Pulmonary artery endothelial cell (primary cell): ENCODE measurements around the gene NDUFV3. TPM values are rescaled to one million over a fixed set of nuclear protein-coding genes. Genes with fewer than 3 reads are reported as not detected.
"Not testable (repeated sequence)": the region's sequence is repeated elsewhere in the genome, so short reads cannot be mapped to it uniquely, and the experiment has no call there.

Experiments
- DNase-seq: peaks from one replicate; pipeline ENCODE4 v3.0.0-alpha.2; 2011; ENCODE audit warnings: low read depth, low spot score
- total RNA-seq: library from RNA; depleted of rRNA; stranded (reverse); fragments of >200 nt; gene quantifications from 2 replicates; pipeline ENCODE4 v1.2.3, GENCODE V29; 2014

Gene NDUFV3
- total RNA-seq, 1 donor from 2014 or later, result 49.1 TPM

DNA sequence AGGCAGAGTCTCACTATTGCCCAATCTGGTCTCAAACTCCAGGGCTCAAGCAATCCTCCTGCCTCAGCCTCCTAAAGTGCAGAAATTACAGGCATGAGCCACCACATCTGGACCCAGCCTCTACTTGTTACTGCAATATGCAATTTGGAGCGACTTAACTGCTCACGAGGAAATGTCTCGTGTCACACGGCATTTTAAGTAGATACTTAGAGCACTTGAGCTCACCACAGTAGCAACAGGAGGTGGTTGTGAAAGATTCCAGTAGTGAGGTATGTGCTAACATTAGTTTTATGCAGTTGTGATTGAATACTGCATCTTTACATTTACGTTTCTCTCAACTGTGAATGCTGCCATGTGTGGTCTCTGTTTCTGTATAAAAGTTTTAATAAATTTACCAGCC lies 5.8 kb upstream of the NDUFV3 start:
- no peak for DNase-seq

DNA sequence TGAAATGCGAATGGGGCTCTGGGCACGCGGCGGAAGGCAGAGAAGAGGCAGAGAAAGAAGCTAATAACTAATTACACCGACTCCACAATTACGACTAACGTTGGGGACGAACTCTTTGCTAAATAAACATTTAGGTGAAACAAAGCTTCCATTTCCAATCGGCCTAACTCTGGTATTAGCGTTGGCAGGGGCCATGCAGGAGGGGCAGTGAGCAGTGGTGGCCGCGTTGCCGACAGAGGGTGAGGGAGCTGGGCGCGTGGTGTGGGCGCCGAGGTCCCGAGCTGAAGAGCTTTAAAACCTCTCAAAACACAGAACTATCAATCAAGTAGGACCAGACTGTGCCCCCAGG lies 553 bp upstream of the NDUFV3 start:
- no peak for DNase-seq

GRCh38 chr21:42900446-42900845 lies 7.3 kb downstream of the NDUFV3 start:
- no peak for DNase-seq

- DNase-seq, result no peak
Measured at GRCh38 chr21:42903817-42904216, 10.7 kb downstream of the NDUFV3 start.

DNA sequence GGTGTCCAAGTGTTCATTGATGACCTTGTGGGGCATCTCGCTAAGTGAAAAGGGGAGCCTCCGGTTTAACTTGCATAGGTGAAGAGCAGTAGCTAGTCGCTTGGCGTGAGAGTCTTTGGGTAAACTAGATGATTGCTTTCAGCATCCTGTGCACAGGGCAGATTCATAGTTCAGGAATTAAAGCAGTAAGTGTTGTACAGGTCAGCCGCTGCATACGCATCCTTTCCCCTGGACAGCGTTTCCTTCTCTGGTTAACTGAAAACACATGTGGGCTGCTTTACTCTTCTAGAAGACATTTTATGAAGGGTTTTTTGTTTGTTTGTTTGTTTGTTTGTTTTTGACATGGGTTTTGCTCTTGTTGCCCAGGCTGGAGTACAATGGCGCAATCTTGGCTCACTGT lies 12.1 kb downstream of the NDUFV3 start:
- no peak for DNase-seq

GRCh38 chr21:42906233-42906632 lies 13.1 kb downstream of the NDUFV3 start:
- no peak for DNase-seq

- not testable (repeated sequence) for DNase-seq
Measured at GRCh38 chr21:42908484-42908883, 15.4 kb downstream of the NDUFV3 start.

GRCh38 chr21:42911920-42912319 lies 18.8 kb downstream of the NDUFV3 start:
- DNase-seq, result not testable (repeated sequence)

- no peak for DNase-seq
Measured at GRCh38 chr21:42913476-42913875, 20.4 kb downstream of the NDUFV3 start.

DNA sequence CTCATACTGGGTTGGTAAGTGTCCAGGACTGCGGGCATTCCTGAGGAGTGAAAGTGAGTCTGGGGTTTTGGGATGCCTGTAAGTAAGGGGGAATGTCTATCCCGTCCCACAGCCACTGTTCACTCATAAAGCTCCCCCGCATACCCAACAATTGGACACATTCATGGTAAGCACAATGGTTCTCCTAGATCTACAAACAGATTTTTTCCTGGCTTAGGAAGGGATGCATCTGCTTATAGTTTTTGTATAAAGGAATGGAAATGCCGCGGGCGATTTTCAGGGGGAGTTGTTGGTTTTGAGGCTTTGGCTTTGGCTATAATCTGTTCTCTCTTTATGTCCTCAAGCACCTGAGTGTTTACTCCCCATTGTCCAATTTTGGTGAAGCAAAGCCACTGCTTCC lies 25.2 kb downstream of the NDUFV3 start:
- no peak for DNase-seq

- DNase-seq, result no peak
Measured at GRCh38 chr21:42921927-42922326, 28.8 kb downstream of the NDUFV3 start.

DNA sequence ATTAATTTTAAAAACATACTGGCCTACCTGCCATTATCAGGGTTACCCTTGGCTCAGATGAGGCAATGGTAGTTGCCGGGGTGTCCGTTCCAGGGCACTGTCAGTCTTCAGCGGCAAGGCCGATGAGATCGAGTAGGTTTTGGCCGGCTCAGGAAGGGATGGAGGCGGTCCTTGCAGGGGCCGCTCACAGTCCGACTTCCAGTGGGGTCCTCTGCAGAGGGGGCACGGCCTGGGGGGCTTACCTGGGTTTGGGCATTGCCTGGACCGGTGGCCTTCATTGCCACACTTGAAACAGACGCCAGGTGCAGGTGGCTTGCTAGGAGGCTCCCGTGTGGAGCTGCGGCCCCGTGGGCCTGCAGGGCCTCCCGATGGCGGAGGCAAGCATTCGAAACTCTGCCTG lies 29.8 kb downstream of the NDUFV3 start:
- no peak for DNase-seq

DNA sequence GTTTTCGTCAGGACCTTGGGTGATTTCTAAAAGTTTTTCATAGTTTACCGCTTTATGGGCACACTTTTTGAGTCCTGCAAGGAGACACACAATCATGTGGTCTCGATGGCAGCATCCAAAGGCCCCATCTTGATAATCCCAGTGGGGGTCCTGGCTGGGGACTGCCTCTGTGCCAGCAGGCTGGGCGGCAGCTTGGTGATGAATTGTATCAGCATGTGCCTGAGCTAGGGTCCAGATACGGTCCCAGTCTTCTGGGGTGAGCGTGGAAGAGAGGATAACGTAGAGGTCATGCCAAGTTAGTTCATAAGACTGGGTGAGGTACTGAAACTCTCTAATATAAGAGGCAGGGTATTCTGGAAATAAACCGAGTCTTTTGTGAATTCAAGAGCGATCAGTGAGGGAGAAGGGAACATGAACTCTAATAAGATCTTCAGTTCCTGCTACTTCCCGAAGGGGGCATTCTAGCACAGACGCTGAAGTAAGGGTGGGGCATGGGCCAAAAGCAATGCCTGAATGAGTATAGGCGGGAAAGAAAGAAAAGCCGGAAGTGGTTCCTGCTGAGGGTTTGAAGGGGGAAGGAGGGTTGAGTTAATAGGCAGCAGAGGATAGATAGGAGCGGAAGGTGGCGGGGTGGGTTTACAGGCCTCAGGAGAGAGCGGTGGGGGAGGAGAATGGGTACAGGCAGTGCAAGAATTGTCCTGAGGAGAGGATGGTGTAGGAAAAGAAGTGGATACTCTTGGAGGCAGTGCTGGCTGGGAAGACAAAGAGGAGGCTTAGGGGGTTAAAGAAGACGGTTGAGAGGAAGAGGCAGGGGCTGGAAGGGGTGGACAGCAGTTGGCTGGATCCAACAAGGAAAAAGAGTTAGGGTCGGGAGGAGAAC lies 30.7 kb downstream of the NDUFV3 start:
- peak; percentile 36 for DNase-seq

DNA sequence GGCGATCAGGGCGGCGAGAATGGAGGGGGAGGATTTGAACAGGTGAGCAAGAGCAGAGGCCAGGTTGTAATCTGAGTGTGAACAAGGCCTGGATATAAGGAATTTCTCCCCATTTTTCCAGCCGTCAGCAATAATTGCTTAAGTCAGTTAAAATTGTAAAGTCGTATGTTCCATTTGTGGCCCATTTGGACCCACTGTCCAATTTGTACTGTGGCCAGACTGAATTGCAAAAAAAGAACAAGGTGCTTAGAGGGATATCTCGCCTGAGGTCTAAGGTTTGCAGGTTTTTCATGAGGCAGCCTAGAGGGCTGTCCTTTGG lies 31.3 kb downstream of the NDUFV3 start:
- DNase-seq, result no peak

GRCh38 chr21:42925114-42925926 lies 32.2 kb downstream of the NDUFV3 start, which contains the start of gene ERVH48-1:
TSS of gene ERVH48-1 (minus strand) at chr21:42925630. CDS start at chr21:42919006, 6,624 bp downstream.
- no peak for DNase-seq

- not testable (repeated sequence) for DNase-seq
Measured at GRCh38 chr21:42927474-42928200, 34.5 kb downstream of the NDUFV3 start.

DNA sequence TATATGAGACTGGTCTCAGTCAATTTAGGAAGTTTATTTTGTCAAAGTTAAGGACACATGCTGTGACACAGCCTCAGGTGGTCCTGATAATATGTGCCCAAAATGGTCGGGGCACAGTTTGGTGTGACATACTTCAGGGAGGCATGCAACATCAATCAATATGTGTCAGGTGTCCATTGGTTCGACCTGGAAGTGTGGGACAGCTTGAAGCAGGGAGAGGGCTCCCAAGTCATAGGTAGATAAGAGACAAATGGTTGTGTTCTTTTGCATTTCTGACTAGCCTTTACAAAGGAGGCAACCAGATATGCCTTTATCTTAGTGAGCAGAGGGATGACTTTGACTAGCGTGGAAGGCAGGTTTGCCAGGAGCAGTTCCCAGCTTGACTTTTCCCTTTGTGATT lies 36.9 kb downstream of the NDUFV3 start:
- DNase-seq, result no peak

GRCh38 chr21:42931560-42932235 lies 38.6 kb downstream of the NDUFV3 start:
- no peak for DNase-seq

DNA sequence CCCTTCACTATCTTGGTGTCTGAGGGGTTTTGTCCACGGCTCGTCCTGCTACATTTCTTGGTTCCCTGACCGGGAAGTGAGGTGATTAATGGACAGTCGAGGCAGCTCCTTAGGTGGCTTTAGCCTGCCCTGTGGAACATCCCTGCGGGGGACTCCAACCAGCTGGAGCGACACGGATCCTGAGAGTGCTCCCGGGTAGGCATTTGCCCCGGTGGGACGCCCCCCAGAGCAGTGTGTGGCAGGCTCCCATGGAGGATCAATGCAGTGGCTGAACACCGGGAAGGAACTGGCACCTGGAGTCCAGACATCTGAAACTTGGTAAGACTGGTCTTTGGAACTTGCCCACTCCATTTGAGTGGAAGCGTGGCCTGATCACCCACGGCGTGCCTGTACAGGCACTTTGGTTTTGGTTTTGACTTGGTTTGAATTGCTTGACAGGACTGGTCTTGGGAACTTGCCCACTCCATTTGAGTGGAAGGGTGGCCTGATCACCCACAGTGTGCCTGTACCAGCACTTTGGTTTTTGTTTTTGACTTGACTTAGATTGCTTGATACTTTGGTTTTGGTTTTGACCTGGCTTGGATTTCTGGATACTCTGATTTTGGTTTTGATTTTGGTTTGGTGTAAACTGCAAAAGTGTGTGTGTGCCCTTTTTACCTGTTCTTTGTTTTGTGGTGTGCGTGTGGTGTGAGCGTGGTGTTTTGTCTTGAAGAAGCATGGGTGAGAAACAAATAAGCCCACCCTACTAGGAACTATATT lies 39.4 kb downstream of the NDUFV3 start:
- DNase-seq, result not testable (repeated sequence)

DNA sequence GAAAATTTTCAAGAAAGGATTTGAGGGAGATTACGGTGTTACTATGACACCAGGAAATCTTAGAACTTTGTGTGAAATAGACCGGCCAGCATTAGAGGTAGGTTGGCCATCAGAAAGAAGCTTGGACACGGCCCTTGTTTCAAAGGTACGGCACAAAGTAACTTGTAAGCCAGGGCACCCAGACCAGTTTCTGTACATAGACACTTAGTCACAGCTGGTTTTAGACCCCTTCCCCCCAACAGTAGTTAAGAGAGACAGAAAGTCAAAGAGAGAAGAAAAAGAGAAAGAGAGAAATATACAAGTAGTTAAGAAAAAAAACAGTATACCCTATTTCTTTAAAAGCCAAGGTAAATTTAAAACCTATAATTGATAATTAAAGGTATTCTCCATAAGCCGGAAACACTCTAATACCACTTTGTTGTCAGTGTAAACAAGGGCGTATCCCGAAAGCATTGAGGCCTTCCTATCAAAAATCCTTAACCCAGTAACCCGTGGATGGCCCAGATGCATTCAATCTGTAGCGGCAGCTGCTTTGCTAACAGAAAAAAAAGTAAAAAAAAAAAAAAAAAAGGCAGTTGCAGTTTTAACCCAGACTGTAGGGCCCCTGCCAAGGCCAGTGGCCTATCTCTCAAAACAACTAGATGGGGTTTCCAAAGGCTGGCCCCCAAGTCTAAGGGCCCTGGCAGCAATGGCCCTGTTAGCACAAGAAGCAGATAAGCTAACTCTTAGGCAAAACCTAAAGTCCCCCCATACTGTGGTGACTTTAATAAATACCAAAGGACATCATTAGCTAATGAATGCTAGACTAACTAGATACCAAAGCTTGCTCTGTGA lies 40.2 kb downstream of the NDUFV3 start:
- not testable (repeated sequence) for DNase-seq
